WTC11 (cell line): ENCODE measurements around the gene KRT36. TPM values are rescaled to one million over a fixed set of nuclear protein-coding genes. Genes with fewer than 3 reads are reported as not detected.

Experiments used
- ATAC-seq: fragments of 200-7000 bp; cut with Tn5 transposase; 2 replicates; pipeline ENCODE4 v1.10.0; 2021; ENCODE audit warnings: mild to moderate bottlenecking, moderate library complexity
- CTCF ChIA-PET: fragments of 300-600 bp; sonication (Branson Sonifier 250); formaldehyde crosslinking; loops from one replicate; lab custom pipeline; 2021; ENCODE audit warnings: antibody characterized with exemption; lab: Charles Lee
- POLR2A ChIA-PET: fragments of 350-600 bp; sonication (Branson Sonifier 250); formaldehyde crosslinking; loops from one replicate; lab custom pipeline; 2021; ENCODE audit warnings: antibody characterized with exemption; lab: Charles Lee
- DNase-seq: peaks from one replicate; pipeline ENCODE4 v3.0.0; 2021; ENCODE audit warnings: low spot score
- H3K27ac Mint-ChIP-seq: 2 replicates; pipeline ENCODE4 v1.8.0; 2021; ENCODE audit warnings: mixed read lengths
- H3K27me3 Mint-ChIP-seq: 2 replicates; pipeline ENCODE4 v1.8.0; 2021; ENCODE audit warnings: low read depth, mild to moderate bottlenecking, moderate library complexity, mixed read lengths
- H3K36me3 Mint-ChIP-seq: 2 replicates; pipeline ENCODE4 v1.8.0; 2021; ENCODE audit warnings: mixed read lengths
- H3K4me1 Mint-ChIP-seq: 2 replicates; pipeline ENCODE4 v1.8.0; 2022; ENCODE audit warnings: mixed read lengths
- H3K4me3 Mint-ChIP-seq: 2 replicates; pipeline ENCODE4 v1.8.0; 2021; ENCODE audit warnings: mild to moderate bottlenecking, moderate library complexity, mixed read lengths
- H3K9me3 Mint-ChIP-seq: 2 replicates; pipeline ENCODE4 v1.8.0; 2021; ENCODE audit warnings: mixed read lengths
- ETV6 ChIP-seq: sonication (generic); formaldehyde crosslinking; IDR thresholded peaks from 2 replicates; pipeline ENCODE4 v1.8.1; 2022; ENCODE audit warnings: mild to moderate bottlenecking, missing genetic modification reagents
- GABPB1 ChIP-seq: sonication (generic); formaldehyde crosslinking; IDR thresholded peaks from 2 replicates; pipeline ENCODE4 v1.8.1; 2023; ENCODE audit warnings: mild to moderate bottlenecking, missing genetic modification reagents
- ZNF219 ChIP-seq: sonication (generic); formaldehyde crosslinking; IDR thresholded peaks from 2 replicates; pipeline ENCODE4 v1.8.0; 2023; ENCODE audit warnings: missing genetic modification reagents, mild to moderate bottlenecking, borderline replicate concordance
- total RNA-seq: library from RNA; stranded (reverse); gene quantifications from 3 replicates; pipeline ENCODE4 v1.2.3, GENCODE V29; 2021
- TF ChIP-seq, protein P1 (sequence below): fragments of 250-450 bp; sonication (Bioruptor Pico); IDR thresholded peaks from 2 replicates; pipeline ENCODE4 v2.1.2; 2022; ENCODE audit warnings: mild to moderate bottlenecking, moderate library complexity
- TF ChIP-seq, protein P2 (sequence below): fragments of 200-600 bp; IDR thresholded peaks from 2 replicates; pipeline ENCODE4 v1.8.0; 2022; ENCODE audit warnings: antibody characterized with exemption
- TF ChIP-seq, protein P3 (sequence below): sonication (generic); formaldehyde crosslinking; IDR thresholded peaks from 2 replicates; pipeline ENCODE4 v1.8.1; 2022; ENCODE audit warnings: mild to moderate bottlenecking, moderate library complexity, missing genetic modification reagents
- TF ChIP-seq, protein P4 (sequence below): sonication (generic); formaldehyde crosslinking; IDR thresholded peaks from 2 replicates; pipeline ENCODE4 v1.8.1; 2022; ENCODE audit warnings: low read depth, missing genetic modification reagents, borderline replicate concordance
- TF ChIP-seq, protein P5 (sequence below): sonication (generic); formaldehyde crosslinking; IDR thresholded peaks from 2 replicates; pipeline ENCODE4 v1.8.1; 2022; ENCODE audit warnings: missing genetic modification reagents, borderline replicate concordance
- TF ChIP-seq, protein P6 (sequence below): sonication (generic); formaldehyde crosslinking; IDR thresholded peaks from 2 replicates; pipeline ENCODE4 v1.8.1; 2023; ENCODE audit warnings: mild to moderate bottlenecking, missing genetic modification reagents

KRT36 gene
- total RNA-seq, 1 experiment from 2014 or later, result not detected

DNA sequence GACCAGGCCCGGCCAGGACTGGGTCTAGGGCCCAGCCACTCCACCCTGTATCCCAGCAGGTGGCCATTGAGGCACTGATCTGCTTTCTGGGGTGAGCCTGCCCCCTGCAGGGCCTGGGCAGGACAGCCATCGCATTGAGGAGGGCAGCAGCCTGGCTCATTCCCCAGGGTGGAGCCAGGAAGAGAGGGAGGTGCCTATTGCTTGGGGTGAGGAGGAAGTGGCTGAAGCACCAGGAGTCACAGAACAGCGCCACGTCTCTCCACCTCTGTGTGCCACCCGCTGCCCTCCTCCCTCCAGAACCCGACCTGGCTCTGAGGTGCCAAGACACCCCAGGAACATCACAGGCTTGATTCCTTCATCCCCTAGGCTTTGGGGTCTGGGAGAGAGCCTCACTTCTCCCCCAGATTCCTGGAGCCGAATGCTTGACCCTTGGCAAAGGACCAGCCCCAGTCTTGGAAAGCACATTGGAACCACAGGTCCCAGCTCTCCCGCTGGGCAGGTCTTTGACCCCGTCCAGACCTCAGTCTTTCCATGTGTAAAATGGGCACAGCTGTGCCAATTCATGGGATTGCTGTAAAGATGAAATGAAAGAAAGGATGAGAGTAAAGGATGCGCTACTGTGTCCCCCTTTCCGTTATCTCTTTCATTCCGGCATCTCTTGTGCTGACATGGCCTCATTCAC lies 7.2 kb upstream of the KRT36 start:
- peaks cover 37% of the 10 kb centered on the region for H3K4me1 Mint-ChIP-seq
- ChIA-PET POLR2A (no interaction called here), CTCF (interaction anchor here (0.5 to 4.2 kb wide), 8 partner anchors 9 to 166 kb away, joined by 3 to 32 read pairs (median 8); no protein-coding TSS in a partner anchor)
- DNase-seq, result peak; percentile 81
- H3K27me3 Mint-ChIP-seq, result peaks cover 2% of the 10 kb centered on the region; the same call in 1 of the 2 replicates
- H3K4me3 Mint-ChIP-seq, result no peak overlapping the region
- TF ChIP-seq, protein P1, sequence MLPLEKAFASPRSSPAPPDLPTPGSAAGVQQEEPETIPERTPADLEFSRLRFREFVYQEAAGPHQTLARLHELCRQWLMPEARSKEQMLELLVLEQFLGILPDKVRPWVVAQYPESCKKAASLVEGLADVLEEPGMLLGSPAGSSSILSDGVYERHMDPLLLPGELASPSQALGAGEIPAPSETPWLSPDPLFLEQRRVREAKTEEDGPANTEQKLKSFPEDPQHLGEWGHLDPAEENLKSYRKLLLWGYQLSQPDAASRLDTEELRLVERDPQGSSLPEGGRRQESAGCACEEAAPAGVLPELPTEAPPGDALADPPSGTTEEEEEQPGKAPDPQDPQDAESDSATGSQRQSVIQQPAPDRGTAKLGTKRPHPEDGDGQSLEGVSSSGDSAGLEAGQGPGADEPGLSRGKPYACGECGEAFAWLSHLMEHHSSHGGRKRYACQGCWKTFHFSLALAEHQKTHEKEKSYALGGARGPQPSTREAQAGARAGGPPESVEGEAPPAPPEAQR (CRISPR knock-in tag), result no peak
- TF ChIP-seq GABPB1 (CRISPR knock-in tag), result peak; percentile 22; the same call in 1 of the 2 replicates
- TF ChIP-seq, protein P2, sequence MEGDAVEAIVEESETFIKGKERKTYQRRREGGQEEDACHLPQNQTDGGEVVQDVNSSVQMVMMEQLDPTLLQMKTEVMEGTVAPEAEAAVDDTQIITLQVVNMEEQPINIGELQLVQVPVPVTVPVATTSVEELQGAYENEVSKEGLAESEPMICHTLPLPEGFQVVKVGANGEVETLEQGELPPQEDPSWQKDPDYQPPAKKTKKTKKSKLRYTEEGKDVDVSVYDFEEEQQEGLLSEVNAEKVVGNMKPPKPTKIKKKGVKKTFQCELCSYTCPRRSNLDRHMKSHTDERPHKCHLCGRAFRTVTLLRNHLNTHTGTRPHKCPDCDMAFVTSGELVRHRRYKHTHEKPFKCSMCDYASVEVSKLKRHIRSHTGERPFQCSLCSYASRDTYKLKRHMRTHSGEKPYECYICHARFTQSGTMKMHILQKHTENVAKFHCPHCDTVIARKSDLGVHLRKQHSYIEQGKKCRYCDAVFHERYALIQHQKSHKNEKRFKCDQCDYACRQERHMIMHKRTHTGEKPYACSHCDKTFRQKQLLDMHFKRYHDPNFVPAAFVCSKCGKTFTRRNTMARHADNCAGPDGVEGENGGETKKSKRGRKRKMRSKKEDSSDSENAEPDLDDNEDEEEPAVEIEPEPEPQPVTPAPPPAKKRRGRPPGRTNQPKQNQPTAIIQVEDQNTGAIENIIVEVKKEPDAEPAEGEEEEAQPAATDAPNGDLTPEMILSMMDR, result peak; percentile 46; the same call in 1 of the 2 replicates
- peak; percentile 94 for ATAC-seq
- no peak overlapping the region for H3K27ac Mint-ChIP-seq
- no peaks in the 10 kb centered on the region for H3K36me3 Mint-ChIP-seq
- no peaks in the 10 kb centered on the region for H3K9me3 Mint-ChIP-seq

DNA sequence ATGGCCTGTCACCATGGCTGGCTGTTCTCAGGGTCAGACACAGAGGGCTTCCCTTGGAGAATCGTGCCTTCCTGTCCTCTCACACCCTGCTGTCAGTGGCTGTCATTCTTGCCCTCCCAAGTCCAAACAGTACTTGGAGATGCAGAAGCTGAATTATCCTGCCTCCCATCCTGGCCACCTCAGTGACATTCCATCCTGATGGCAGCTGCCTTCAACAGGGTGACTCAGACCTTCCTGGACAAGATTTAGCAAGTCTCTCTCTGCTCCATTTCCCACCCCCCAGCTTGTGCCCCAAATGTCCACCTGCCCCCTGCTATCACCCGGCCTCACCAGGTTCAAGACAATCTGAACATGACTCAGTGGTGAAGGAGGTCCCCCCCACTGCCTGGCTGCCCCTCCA lies 4.8 kb upstream of the KRT36 start:
- ChIA-PET CTCF (interaction anchor here (1.1 to 4.2 kb wide), 5 partner anchors 9 to 168 kb away, joined by 3 to 32 read pairs (median 12); no protein-coding TSS in a partner anchor), POLR2A (no interaction called here)
- H3K4me3 Mint-ChIP-seq, result no peak overlapping the region
- peaks cover 1% of the 10 kb centered on the region; the same call in 1 of the 2 replicates for H3K27me3 Mint-ChIP-seq
- ATAC-seq (no peak), DNase-seq (no peak)
- TF ChIP-seq, protein P3, sequence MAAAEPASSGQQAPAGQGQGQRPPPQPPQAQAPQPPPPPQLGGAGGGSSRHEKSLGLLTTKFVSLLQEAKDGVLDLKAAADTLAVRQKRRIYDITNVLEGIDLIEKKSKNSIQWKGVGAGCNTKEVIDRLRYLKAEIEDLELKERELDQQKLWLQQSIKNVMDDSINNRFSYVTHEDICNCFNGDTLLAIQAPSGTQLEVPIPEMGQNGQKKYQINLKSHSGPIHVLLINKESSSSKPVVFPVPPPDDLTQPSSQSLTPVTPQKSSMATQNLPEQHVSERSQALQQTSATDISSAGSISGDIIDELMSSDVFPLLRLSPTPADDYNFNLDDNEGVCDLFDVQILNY (CRISPR knock-in tag), result no peak
- TF ChIP-seq, protein P2, result no peak
- H3K27ac Mint-ChIP-seq, result no peak overlapping the region
- no peaks in the 10 kb centered on the region for H3K36me3 Mint-ChIP-seq
- no peaks in the 10 kb centered on the region for H3K9me3 Mint-ChIP-seq
- H3K4me1 Mint-ChIP-seq, result peaks cover 16% of the 10 kb centered on the region

DNA sequence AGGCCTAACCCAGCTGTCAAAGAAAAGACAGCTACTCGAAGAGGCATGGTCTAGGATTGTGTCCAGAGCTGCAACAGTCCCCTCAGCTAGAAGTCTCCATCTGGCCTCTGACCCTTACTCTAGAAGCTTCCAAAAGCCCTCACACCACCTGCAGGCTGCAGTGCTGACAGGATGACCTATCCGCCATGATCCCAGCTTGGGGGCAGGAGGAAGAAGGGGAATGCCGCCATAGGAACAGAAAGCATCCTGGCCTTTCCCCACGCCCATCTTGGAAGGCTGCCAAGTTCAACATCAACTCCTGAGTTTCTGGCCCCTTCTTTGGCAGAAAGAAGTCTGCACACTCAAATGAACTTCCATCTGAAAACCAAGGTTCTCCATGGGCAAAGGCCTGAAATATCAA lies 3.1 kb upstream of the KRT36 start:
- Mint-ChIP-seq H3K36me3 (no peaks in the 10 kb centered on the region), H3K9me3 (no peaks in the 10 kb centered on the region), H3K27ac (no peak overlapping the region), H3K4me1 (0 out of 2 replicates have a peak, but pooled peaks cover 6% of the 10 kb centered on the region), H3K27me3 (no peaks in the 10 kb centered on the region), H3K4me3 (no peak overlapping the region)
- no peak for DNase-seq
- ChIA-PET CTCF (interaction anchor here (1.0 to 10.9 kb wide), 3 partner anchors 56 to 173 kb away, joined by 3 to 160 read pairs (median 3); no protein-coding TSS in a partner anchor), POLR2A (interaction anchor here (0.5 kb wide), 1 partner anchor 34 kb away, joined by 3 read pairs; no protein-coding TSS in a partner anchor)
- no peak for ATAC-seq
- TF ChIP-seq ZNF219 (CRISPR knock-in tag) (no peak), ETV6 (CRISPR knock-in tag) (no peak)
- TF ChIP-seq, protein P4, sequence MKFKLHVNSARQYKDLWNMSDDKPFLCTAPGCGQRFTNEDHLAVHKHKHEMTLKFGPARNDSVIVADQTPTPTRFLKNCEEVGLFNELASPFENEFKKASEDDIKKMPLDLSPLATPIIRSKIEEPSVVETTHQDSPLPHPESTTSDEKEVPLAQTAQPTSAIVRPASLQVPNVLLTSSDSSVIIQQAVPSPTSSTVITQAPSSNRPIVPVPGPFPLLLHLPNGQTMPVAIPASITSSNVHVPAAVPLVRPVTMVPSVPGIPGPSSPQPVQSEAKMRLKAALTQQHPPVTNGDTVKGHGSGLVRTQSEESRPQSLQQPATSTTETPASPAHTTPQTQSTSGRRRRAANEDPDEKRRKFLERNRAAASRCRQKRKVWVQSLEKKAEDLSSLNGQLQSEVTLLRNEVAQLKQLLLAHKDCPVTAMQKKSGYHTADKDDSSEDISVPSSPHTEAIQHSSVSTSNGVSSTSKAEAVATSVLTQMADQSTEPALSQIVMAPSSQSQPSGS (CRISPR knock-in tag), result no peak
- TF ChIP-seq, protein P5, sequence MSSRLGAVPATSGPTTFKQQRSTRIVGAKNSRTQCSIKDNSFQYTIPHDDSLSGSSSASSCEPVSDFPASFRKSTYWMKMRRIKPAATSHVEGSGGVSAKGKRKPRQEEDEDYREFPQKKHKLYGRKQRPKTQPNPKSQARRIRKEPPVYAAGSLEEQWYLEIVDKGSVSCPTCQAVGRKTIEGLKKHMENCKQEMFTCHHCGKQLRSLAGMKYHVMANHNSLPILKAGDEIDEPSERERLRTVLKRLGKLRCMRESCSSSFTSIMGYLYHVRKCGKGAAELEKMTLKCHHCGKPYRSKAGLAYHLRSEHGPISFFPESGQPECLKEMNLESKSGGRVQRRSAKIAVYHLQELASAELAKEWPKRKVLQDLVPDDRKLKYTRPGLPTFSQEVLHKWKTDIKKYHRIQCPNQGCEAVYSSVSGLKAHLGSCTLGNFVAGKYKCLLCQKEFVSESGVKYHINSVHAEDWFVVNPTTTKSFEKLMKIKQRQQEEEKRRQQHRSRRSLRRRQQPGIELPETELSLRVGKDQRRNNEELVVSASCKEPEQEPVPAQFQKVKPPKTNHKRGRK (CRISPR knock-in tag), result no peak
- TF ChIP-seq, protein P6, sequence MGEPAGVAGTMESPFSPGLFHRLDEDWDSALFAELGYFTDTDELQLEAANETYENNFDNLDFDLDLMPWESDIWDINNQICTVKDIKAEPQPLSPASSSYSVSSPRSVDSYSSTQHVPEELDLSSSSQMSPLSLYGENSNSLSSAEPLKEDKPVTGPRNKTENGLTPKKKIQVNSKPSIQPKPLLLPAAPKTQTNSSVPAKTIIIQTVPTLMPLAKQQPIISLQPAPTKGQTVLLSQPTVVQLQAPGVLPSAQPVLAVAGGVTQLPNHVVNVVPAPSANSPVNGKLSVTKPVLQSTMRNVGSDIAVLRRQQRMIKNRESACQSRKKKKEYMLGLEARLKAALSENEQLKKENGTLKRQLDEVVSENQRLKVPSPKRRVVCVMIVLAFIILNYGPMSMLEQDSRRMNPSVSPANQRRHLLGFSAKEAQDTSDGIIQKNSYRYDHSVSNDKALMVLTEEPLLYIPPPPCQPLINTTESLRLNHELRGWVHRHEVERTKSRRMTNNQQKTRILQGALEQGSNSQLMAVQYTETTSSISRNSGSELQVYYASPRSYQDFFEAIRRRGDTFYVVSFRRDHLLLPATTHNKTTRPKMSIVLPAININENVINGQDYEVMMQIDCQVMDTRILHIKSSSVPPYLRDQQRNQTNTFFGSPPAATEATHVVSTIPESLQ (CRISPR knock-in tag), result no peak
